CD1c-positive myeloid dendritic cell (primary cell): ENCODE results near the gene SLC39A11.
"Not testable (repeated sequence)": the region's sequence is repeated elsewhere in the genome, so short reads cannot be mapped to it uniquely, and the experiment has no call there.

Source experiments
- DNase-seq: peaks from one replicate; pipeline ENCODE4 v3.0.0-alpha.2; 2016; ENCODE audit errors: extremely low spot score

The SLC39A11 gene

GRCh38 chr17:72920513-72920912, 172.0 kb downstream of the SLC39A11 start:
- no peak for DNase-seq

GRCh38 chr17:72916991-72917390, 175.5 kb downstream of the SLC39A11 start:
- DNase-seq: no peak

- no peak for DNase-seq
These were observed 176.8 kb downstream of the SLC39A11 start for GRCh38 chr17:72915625-72916081.

- no peak for DNase-seq
These were observed 179.3 kb downstream of the SLC39A11 start for GRCh38 chr17:72913142-72913682.

GRCh38 chr17:72906306-72906705, 186.2 kb downstream of the SLC39A11 start:
- no peak for DNase-seq

GRCh38 chr17:72903522-72903921, 189.0 kb downstream of the SLC39A11 start:
- DNase-seq: no peak

- no peak for DNase-seq
These were observed 190.8 kb downstream of the SLC39A11 start for GRCh38 chr17:72901657-72902056.

- DNase-seq: no peak
These were observed 191.4 kb downstream of the SLC39A11 start for GRCh38 chr17:72901083-72901482.

- DNase-seq: no peak
These were observed 191.9 kb downstream of the SLC39A11 start for GRCh38 chr17:72900654-72900971.

- DNase-seq: no peak
These were observed 193.8 kb downstream of the SLC39A11 start for GRCh38 chr17:72898725-72899124.

GRCh38 chr17:72896288-72896687, 196.2 kb downstream of the SLC39A11 start:
- DNase-seq: not testable (repeated sequence)

- no peak for DNase-seq
These were observed 200.9 kb downstream of the SLC39A11 start for GRCh38 chr17:72891627-72892026.

GRCh38 chr17:72890711-72891110, 201.8 kb downstream of the SLC39A11 start:
- DNase-seq: no peak

GRCh38 chr17:72887917-72888316, 204.6 kb downstream of the SLC39A11 start:
- no peak for DNase-seq

GRCh38 chr17:72887322-72887721, 205.2 kb downstream of the SLC39A11 start:
- no peak for DNase-seq

GRCh38 chr17:72886622-72887021, 205.9 kb downstream of the SLC39A11 start:
- no peak for DNase-seq

GRCh38 chr17:72884066-72884465, 208.4 kb downstream of the SLC39A11 start:
- no peak for DNase-seq

GRCh38 chr17:72883351-72883750, 209.1 kb downstream of the SLC39A11 start:
- no peak for DNase-seq

- DNase-seq: no peak
These were observed 210.1 kb downstream of the SLC39A11 start for GRCh38 chr17:72882426-72882825.

- DNase-seq: no peak
These were observed 212.6 kb downstream of the SLC39A11 start for GRCh38 chr17:72879877-72880276.

- no peak for DNase-seq
These were observed 213.4 kb downstream of the SLC39A11 start for GRCh38 chr17:72878975-72879660.

- no peak for DNase-seq
These were observed 215.1 kb downstream of the SLC39A11 start for GRCh38 chr17:72877348-72877747.

- DNase-seq: no peak
These were observed 216.1 kb downstream of the SLC39A11 start for GRCh38 chr17:72876413-72876812.

GRCh38 chr17:72875361-72875760, 217.1 kb downstream of the SLC39A11 start:
- DNase-seq: no peak
